Rectal smooth muscle tissue (tissue), 1 donor: ENCODE data around the gene NOX5.

Experiments used
- H3K27ac ChIP-seq: one replicate; pipeline ENCODE4 v1.7.0; 2013; ENCODE audit warnings: low read depth, low read length, inconsistent platforms
- H3K27me3 ChIP-seq: one replicate; pipeline ENCODE4 v1.7.0; 2013; ENCODE audit warnings: low read length; ENCODE audit not compliant: control insufficient read depth, insufficient read depth
- H3K36me3 ChIP-seq: one replicate; pipeline ENCODE4 v1.7.0; 2013; ENCODE audit warnings: low read length; ENCODE audit not compliant: control insufficient read depth, insufficient read depth
- H3K4me1 ChIP-seq: one replicate; pipeline ENCODE4 v1.7.0; 2013; ENCODE audit warnings: low read length; ENCODE audit not compliant: control insufficient read depth, insufficient read depth
- H3K4me3 ChIP-seq: one replicate; pipeline ENCODE4 v1.7.0; 2013; ENCODE audit warnings: low read length
- H3K9ac ChIP-seq: one replicate; pipeline ENCODE4 v1.7.0; 2013; ENCODE audit warnings: low read length

Gene NOX5

DNA sequence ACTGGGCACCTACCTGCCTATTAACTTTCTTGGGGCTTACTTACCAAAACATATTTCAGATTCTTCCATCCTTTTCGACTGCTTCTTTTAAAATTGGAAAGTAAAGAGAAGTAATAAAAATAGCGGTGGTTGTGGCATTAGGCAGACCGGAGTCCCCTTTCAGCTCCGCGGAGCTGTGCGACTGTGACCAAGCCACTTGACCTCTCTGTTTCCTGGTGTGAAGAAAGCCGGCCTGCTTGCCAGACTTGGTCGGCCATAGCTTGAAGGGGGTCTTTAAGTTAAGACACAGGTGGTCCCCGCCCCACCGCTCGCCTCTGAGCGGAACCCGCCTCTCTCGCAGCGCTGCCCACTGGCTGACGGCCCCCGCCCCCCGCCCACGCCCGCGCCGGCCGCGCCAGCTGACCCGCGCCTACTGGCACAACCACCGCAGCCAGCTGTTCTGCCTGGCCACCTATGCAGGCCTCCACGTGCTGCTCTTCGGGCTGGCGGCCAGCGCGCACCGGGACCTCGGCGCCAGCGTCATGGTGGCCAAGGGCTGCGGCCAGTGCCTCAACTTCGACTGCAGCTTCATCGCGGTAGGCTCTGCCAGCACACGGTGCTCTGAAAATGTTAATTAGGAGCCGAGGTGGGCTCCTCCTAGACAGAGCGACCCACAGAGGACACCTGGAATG is 18.3 kb downstream of the NOX5 start:
- no peak overlapping the region for H3K9ac ChIP-seq

DNA sequence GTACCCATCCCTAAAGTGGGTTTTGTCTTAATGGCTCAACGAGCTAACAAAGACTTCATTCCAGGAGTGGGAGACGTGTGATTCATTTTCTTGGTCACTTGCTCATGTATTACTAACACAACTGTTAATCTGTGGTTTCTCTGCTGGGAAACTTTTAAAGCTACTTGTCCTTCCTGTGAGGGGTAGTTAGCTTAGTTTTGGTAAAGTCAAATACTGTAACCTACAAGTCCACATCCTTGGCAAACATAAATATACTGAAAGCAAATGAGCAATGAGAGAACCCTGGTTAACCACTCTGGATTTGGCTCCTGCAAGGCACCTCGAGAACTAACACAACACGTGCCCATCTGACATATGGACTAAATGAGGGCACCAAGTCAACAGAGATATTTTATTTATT is 19.9 kb downstream of the NOX5 start:
- H3K9ac ChIP-seq = no peak overlapping the region
- H3K36me3 ChIP-seq = no peaks in the 10 kb centered on the region
- H3K27me3 ChIP-seq = peaks cover 4% of the 10 kb centered on the region
- no peak overlapping the region for H3K27ac ChIP-seq
- H3K4me1 ChIP-seq = no peaks in the 10 kb centered on the region
- no peak overlapping the region for H3K4me3 ChIP-seq

More for the DNA sequence above, 18.3 kb downstream of the NOX5 start:
- Histone ChIP-seq H3K4me3 (no peak overlapping the region), H3K27ac (no peak overlapping the region), H3K27me3 (peaks cover 4% of the 10 kb centered on the region), H3K4me1 (no peaks in the 10 kb centered on the region), H3K36me3 (no peaks in the 10 kb centered on the region)

DNA sequence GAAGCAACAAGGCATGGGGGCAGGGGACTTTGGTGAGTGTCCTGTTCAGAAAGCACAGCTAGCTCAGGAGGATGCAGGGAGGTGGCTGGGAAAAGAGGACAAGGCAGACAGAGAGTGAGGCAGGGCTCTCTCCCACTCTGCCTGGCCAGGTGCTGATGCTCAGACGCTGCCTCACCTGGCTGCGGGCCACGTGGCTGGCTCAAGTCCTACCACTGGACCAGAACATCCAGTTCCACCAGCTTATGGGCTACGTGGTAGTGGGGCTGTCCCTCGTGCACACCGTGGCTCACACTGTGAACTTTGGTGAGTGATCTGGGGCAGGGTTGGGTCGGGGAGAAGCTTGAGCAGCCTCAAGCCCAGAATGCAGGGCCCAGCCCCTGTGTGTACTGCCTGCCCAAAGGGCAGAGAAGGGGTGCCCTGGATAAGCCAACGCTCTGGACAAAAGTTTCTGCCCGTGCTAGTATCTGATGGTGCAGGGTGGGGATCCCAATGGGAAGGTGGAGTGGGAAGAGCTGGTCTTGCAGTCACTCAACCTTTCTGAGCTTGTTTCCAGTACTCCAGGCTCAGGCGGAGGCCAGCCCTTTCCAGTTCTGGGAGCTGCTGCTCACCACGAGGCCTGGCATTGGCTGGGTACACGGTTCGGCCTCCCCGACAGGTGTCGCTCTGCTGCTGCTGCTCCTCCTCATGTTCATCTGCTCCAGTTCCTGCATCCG is 20.9 kb downstream of the NOX5 start:
- peaks cover 4% of the 10 kb centered on the region for H3K27me3 ChIP-seq
- no peak overlapping the region for H3K4me3 ChIP-seq
- H3K36me3 ChIP-seq = no peaks in the 10 kb centered on the region
- no peak overlapping the region for H3K27ac ChIP-seq
- H3K4me1 ChIP-seq = no peaks in the 10 kb centered on the region
- H3K9ac ChIP-seq = no peak overlapping the region

DNA sequence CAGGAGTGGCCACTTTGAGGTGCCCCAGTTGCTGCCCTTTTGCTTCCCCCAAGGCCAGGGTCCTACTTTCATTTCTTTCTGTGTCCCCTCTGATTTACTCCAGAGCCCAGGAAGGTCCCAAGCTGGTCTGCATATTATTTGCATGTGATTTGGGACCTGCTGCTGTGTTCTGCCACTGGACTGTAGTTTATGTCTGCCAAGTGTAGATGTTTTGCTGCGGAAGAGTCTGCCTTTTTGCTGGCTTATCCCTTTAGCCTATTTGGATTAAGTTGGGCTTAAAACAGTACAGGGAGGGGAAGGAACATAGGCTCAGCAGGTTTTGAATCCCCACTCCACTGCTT is 21.4 kb downstream of the NOX5 start:
- no peak overlapping the region for H3K9ac ChIP-seq
- H3K4me1 ChIP-seq = no peaks in the 10 kb centered on the region
- no peak overlapping the region for H3K27ac ChIP-seq
- no peaks in the 10 kb centered on the region for H3K36me3 ChIP-seq
- no peak overlapping the region for H3K4me3 ChIP-seq
- H3K27me3 ChIP-seq = peaks cover 4% of the 10 kb centered on the region

DNA sequence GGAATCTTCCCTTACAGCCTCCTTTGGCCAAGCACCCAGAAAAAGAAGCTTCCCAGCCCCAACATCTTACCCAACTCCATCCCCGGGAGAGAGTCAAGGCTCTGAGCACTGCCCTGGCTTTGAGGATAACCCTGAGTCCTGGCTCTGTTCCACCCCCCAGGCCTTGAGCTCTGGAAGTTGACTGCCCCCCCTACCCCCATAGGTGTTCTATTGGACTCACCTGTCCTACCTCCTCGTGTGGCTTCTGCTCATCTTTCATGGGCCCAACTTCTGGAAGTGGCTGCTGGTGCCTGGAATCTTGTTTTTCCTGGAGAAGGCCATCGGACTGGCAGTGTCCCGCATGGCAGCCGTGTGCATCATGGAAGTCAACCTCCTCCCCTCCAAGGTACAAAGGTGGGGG is 22.3 kb downstream of the NOX5 start:
- no peak overlapping the region for H3K9ac ChIP-seq
- no peaks in the 10 kb centered on the region for H3K4me1 ChIP-seq
- H3K27me3 ChIP-seq = peaks cover 4% of the 10 kb centered on the region
- no peaks in the 10 kb centered on the region for H3K36me3 ChIP-seq
- no peak overlapping the region for H3K27ac ChIP-seq
- H3K4me3 ChIP-seq = no peak overlapping the region

DNA sequence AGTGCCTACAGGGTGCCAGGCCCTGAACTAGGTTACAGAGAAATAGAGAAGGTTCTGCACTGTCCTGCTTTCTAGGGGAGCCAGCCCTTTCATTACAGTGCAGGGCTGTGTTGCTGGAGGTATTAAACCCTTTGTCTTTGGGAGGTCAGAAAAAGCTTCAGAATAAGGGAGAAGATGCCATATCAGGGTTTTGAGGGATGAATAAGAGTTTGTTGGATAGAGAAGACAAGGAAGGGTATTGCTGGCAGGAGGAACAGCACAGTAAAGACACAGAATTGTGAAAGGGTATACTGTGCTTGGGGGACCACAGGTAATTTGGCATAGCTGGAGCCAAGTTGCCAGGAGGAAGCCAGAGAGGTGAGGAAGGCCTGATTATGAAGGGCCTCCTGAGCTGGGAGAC is 23.0 kb downstream of the NOX5 start:
- Histone ChIP-seq H3K27me3 (peaks cover 4% of the 10 kb centered on the region), H3K9ac (no peak overlapping the region), H3K4me3 (no peak overlapping the region), H3K4me1 (no peaks in the 10 kb centered on the region), H3K36me3 (no peaks in the 10 kb centered on the region), H3K27ac (no peak overlapping the region)

DNA sequence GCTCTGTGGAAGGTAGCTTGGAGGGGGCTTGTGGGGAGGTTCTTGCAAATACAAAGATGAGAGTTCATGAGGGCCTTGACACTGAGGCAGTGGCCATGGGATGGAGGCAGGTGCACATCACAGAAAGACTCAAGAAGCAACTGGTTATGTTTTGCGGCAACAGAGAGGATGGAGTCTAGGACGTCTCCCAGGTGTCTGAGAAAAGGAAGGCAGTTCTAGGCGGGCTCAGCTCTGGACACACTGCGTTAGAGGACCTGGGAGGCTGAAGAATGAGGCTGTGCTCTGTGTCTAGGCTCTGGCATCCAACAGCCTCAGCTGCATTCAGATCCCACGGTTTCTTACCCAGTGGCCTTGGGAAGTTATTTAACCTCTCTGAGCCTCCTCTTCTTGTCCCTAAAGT is 23.5 kb downstream of the NOX5 start:
- Histone ChIP-seq H3K27ac (no peak overlapping the region), H3K27me3 (peaks cover 4% of the 10 kb centered on the region), H3K4me3 (no peak overlapping the region), H3K9ac (no peak overlapping the region), H3K4me1 (no peaks in the 10 kb centered on the region), H3K36me3 (no peaks in the 10 kb centered on the region)

DNA sequence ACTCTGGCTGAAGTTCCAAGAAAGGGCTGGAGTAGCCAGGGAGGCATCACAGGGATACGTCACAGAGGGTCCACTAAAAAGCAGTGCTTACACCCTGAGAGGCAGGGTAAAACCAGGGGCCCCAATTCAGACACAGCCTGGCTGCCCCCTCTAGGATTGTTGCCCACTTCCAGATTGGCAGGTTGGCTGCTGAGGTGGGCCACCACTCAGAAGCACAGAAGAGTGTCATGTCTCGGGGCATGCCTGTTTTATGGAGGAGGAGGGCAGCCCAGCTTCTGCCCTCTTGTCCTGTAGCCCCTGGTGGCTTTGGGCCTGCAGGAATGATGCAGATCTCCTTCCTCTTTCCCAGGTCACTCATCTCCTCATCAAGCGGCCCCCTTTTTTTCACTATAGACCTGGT is 24.0 kb downstream of the NOX5 start:
- H3K4me3 ChIP-seq = no peak overlapping the region
- no peak overlapping the region for H3K27ac ChIP-seq
- H3K27me3 ChIP-seq = peaks cover 4% of the 10 kb centered on the region
- no peak overlapping the region for H3K9ac ChIP-seq
- H3K4me1 ChIP-seq = no peaks in the 10 kb centered on the region
- no peaks in the 10 kb centered on the region for H3K36me3 ChIP-seq

DNA sequence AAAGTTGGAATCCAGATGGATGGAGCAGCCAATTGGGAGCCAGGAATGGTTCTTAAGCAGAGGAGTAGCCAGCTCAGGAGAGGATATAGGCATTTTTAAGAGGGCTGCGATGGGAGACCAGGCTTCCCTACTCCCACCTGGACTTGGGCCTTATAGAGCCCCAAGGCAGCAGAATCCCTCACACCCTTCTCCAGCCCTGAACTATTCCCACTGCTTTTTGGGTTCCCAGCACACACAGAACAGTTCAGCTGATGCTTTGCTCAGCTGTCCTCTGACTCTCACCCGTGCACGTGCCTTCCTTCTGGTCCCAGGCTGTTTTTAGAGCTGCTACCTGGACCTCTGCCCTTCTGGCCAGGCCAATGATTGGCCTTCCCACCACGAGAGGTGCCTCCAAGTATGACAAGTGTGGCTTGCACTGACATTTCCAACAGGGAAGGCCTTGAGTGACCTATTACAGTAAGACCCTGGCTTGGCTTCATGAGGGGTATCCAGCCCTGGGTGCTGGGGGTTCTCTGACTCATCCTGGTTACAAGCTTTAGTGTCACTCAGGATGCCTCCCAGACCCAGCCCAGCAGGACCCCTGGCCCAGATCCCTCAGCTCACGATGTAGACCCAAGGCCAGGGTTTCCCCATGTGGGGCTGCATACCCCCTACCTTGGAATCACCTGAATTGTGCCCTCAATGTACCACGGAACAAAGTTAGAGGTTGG is 25.2 kb downstream of the NOX5 start:
- H3K4me1 ChIP-seq = no peaks in the 10 kb centered on the region

DNA sequence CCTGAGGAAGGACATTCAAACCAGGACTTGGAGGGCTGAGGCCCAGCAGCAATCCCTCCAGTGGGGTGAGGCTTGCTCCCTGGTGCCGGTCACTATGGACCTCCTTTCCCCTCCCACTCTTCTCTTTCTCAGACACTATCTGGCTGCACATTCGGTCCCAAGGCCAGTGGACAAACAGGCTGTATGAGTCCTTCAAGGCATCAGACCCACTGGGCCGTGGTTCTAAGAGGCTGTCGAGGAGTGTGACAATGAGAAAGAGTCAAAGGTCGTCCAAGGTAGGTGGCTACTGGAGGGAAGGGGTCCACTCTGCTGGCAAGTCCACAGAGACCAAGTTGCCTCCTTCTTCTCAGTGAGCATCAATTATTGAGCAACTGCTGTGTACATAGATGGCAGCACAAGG is 28.0 kb downstream of the NOX5 start:
- Histone ChIP-seq H3K9ac (no peak overlapping the region), H3K4me1 (no peaks in the 10 kb centered on the region), H3K27ac (no peak overlapping the region), H3K36me3 (no peaks in the 10 kb centered on the region), H3K4me3 (no peak overlapping the region), H3K27me3 (no peaks in the 10 kb centered on the region)

More for the DNA sequence above, 25.2 kb downstream of the NOX5 start:
- Histone ChIP-seq H3K27ac (no peak overlapping the region), H3K4me3 (no peak overlapping the region), H3K9ac (no peak overlapping the region), H3K36me3 (no peaks in the 10 kb centered on the region), H3K27me3 (peaks cover 4% of the 10 kb centered on the region)

DNA sequence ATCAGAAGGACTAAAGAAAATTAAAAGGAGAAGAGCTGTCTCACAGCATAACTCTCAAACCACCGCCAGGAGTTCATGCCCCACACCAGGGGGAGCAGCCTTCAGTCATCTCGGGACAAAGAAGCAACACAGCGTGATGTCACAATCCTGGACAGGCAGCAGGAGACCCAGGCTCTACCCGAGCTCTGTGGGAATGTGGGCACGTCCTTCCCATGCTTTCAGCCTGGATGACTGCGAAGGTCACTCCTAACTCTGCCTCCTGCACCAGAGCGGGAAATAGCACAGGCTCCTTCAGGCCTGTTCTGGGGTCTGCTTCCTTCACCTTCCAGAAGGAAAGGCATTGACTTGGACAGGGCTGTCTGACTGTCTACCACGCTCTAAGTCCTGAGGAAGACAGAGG is 31.3 kb downstream of the NOX5 start:
- Histone ChIP-seq H3K4me3 (no peak overlapping the region), H3K36me3 (no peaks in the 10 kb centered on the region), H3K9ac (no peak overlapping the region), H3K4me1 (no peaks in the 10 kb centered on the region), H3K27ac (no peak overlapping the region), H3K27me3 (no peaks in the 10 kb centered on the region)

DNA sequence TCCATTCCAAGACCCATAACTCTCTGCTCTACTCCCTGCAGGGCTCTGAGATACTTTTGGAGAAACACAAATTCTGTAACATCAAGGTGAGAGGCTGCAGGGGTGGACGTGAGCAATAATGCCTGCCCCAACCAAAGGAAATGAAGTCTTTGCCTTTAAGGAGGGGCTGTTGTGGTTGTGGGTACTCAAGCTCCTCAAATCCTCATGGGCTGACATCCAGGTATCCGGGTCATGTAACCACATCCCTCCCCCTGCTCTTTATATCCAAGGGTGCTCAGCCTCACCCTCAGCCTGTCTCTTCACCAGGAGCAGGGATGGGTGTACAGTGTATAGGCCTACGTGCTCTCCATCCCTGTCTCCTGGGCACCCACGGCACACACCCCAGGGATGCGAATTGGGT is 32.3 kb downstream of the NOX5 start:
- H3K27ac ChIP-seq = no peak overlapping the region
- no peak overlapping the region for H3K4me3 ChIP-seq
- no peaks in the 10 kb centered on the region for H3K4me1 ChIP-seq
- no peaks in the 10 kb centered on the region for H3K36me3 ChIP-seq
- H3K9ac ChIP-seq = no peak overlapping the region
- no peaks in the 10 kb centered on the region for H3K27me3 ChIP-seq
